ENCODE data around the gene THSD7A.
"Not testable (repeated sequence)": the region's sequence is repeated elsewhere in the genome, so short reads cannot be mapped to it uniquely, and the experiment has no call there.

THSD7A gene

GRCh38 chr7:11464624-11465023, 367.4 kb downstream of the THSD7A start:
- DNase-seq (ENCODE audit: insufficient read length) (no peak), FAIRE-seq (no peak)
- TF ChIP-seq POLR2A (IDR thresholded peaks at IDR 0.05; ENCODE audit: low read depth, low read length) (no peak), POLR2AphosphoS5 (IDR thresholded peaks at IDR 0.05; ENCODE audit: low read depth, low read length) (no peak), TAF1 (IDR thresholded peaks at IDR 0.05; ENCODE audit: borderline replicate concordance, low read depth, low read length) (no peak)

- no peak for TF ChIP-seq POLR2A (IDR thresholded peaks at IDR 0.05; ENCODE audit: low read depth, low read length)
- TF ChIP-seq TAF1 (IDR thresholded peaks at IDR 0.05; ENCODE audit: borderline replicate concordance, low read depth, low read length), result no peak
- no peak for TF ChIP-seq POLR2AphosphoS5 (IDR thresholded peaks at IDR 0.05; ENCODE audit: low read depth, low read length)
- FAIRE-seq, result no peak
- DNase-seq (ENCODE audit: insufficient read length), result no peak
Measured at GRCh38 chr7:11461946-11462345, 370.1 kb downstream of the THSD7A start.

- DNase-seq (ENCODE audit: insufficient read length) (no peak), FAIRE-seq (peak; percentile 61)
Measured at GRCh38 chr7:11458736-11459483, 373.1 kb downstream of the THSD7A start.

GRCh38 chr7:11457419-11457818, 374.6 kb downstream of the THSD7A start:
- DNase-seq (ENCODE audit: insufficient read length) (no peak), FAIRE-seq (no peak)
- TF ChIP-seq POLR2A (IDR thresholded peaks at IDR 0.05; ENCODE audit: low read depth, low read length) (no peak), POLR2AphosphoS5 (IDR thresholded peaks at IDR 0.05; ENCODE audit: low read depth, low read length) (no peak)

More at GRCh38 chr7:11458736-11459483, 373.1 kb downstream of the THSD7A start:
- no peak for TF ChIP-seq POLR2AphosphoS5 (IDR thresholded peaks at IDR 0.05; ENCODE audit: low read depth, low read length)
- TF ChIP-seq TAF1 (IDR thresholded peaks at IDR 0.05; ENCODE audit: borderline replicate concordance, low read depth, low read length), result no peak
- no peak for TF ChIP-seq POLR2A (IDR thresholded peaks at IDR 0.05; ENCODE audit: low read depth, low read length)

- no peak for DNase-seq (ENCODE audit: insufficient read length)
- FAIRE-seq, result no peak
- TF ChIP-seq POLR2AphosphoS5 (IDR thresholded peaks at IDR 0.05; ENCODE audit: low read depth, low read length) (no peak), TAF1 (IDR thresholded peaks at IDR 0.05; ENCODE audit: borderline replicate concordance, low read depth, low read length) (no peak), POLR2A (IDR thresholded peaks at IDR 0.05; ENCODE audit: low read depth, low read length) (no peak)
Measured at GRCh38 chr7:11456574-11456973, 375.4 kb downstream of the THSD7A start.

- no peak for TF ChIP-seq TAF1 (IDR thresholded peaks at IDR 0.05; ENCODE audit: borderline replicate concordance, low read depth, low read length)
- TF ChIP-seq POLR2AphosphoS5 (IDR thresholded peaks at IDR 0.05; ENCODE audit: low read depth, low read length), result no peak
- no peak for TF ChIP-seq POLR2A (IDR thresholded peaks at IDR 0.05; ENCODE audit: low read depth, low read length)
- FAIRE-seq (no peak), DNase-seq (ENCODE audit: insufficient read length) (no peak)
Measured at GRCh38 chr7:11452476-11452875, 379.5 kb downstream of the THSD7A start.

GRCh38 chr7:11450281-11450680, 381.7 kb downstream of the THSD7A start:
- TF ChIP-seq POLR2A (IDR thresholded peaks at IDR 0.05; ENCODE audit: low read depth, low read length) (no peak), POLR2AphosphoS5 (IDR thresholded peaks at IDR 0.05; ENCODE audit: low read depth, low read length) (no peak), TAF1 (IDR thresholded peaks at IDR 0.05; ENCODE audit: borderline replicate concordance, low read depth, low read length) (no peak)
- DNase-seq (ENCODE audit: insufficient read length) (no peak), FAIRE-seq (no peak)

- FAIRE-seq, result no peak
- DNase-seq (ENCODE audit: insufficient read length), result no peak
- TF ChIP-seq POLR2A (IDR thresholded peaks at IDR 0.05; ENCODE audit: low read depth, low read length), result no peak
- no peak for TF ChIP-seq POLR2AphosphoS5 (IDR thresholded peaks at IDR 0.05; ENCODE audit: low read depth, low read length)
- no peak for TF ChIP-seq TAF1 (IDR thresholded peaks at IDR 0.05; ENCODE audit: borderline replicate concordance, low read depth, low read length)
Measured at GRCh38 chr7:11449316-11449715, 382.7 kb downstream of the THSD7A start.

- no peak for TF ChIP-seq POLR2AphosphoS5 (IDR thresholded peaks at IDR 0.05; ENCODE audit: low read depth, low read length)
- TF ChIP-seq TAF1 (IDR thresholded peaks at IDR 0.05; ENCODE audit: borderline replicate concordance, low read depth, low read length), result no peak
- no peak for TF ChIP-seq POLR2A (IDR thresholded peaks at IDR 0.05; ENCODE audit: low read depth, low read length)
- no peak for FAIRE-seq
- no peak for DNase-seq (ENCODE audit: insufficient read length)
Measured at GRCh38 chr7:11448323-11448722, 383.7 kb downstream of the THSD7A start.

- FAIRE-seq, result no peak
- no peak for DNase-seq (ENCODE audit: insufficient read length)
- TF ChIP-seq TAF1 (IDR thresholded peaks at IDR 0.05; ENCODE audit: borderline replicate concordance, low read depth, low read length) (no peak), POLR2A (IDR thresholded peaks at IDR 0.05; ENCODE audit: low read depth, low read length) (no peak), POLR2AphosphoS5 (IDR thresholded peaks at IDR 0.05; ENCODE audit: low read depth, low read length) (no peak)
Measured at GRCh38 chr7:11447106-11447505, 384.9 kb downstream of the THSD7A start.

GRCh38 chr7:11443934-11444333, 388.1 kb downstream of the THSD7A start:
- not testable (repeated sequence) for FAIRE-seq; DNase-seq (ENCODE audit: insufficient read length)

- no peak for FAIRE-seq
Measured at GRCh38 chr7:11437994-11438393, 394.0 kb downstream of the THSD7A start.

More at GRCh38 chr7:11437994-11438393, 394.0 kb downstream of the THSD7A start:
- no peak for TF ChIP-seq POLR2A (IDR thresholded peaks at IDR 0.05; ENCODE audit: low read depth, low read length)
- TF ChIP-seq POLR2AphosphoS5 (IDR thresholded peaks at IDR 0.05; ENCODE audit: low read depth, low read length), result no peak
- TF ChIP-seq TAF1 (IDR thresholded peaks at IDR 0.05; ENCODE audit: borderline replicate concordance, low read depth, low read length), result no peak
- no peak for DNase-seq (ENCODE audit: insufficient read length)

All from GM12892 (cell line).